ENCODE data around the gene DAPK3.
"Not testable (repeated sequence)": the region's sequence is repeated elsewhere in the genome, so short reads cannot be mapped to it uniquely, and the experiment has no call there.

The DAPK3 gene

GRCh38 chr19:3952755-3953276 lies 18.1 kb downstream of the DAPK3 start:
- not testable (repeated sequence) for DNase-seq

- no peak for DNase-seq
Measured at GRCh38 chr19:3950871-3951861, 19.7 kb downstream of the DAPK3 start.

GRCh38 chr19:3949997-3950859 lies 20.7 kb downstream of the DAPK3 start:
- DNase-seq, result no peak

DNA sequence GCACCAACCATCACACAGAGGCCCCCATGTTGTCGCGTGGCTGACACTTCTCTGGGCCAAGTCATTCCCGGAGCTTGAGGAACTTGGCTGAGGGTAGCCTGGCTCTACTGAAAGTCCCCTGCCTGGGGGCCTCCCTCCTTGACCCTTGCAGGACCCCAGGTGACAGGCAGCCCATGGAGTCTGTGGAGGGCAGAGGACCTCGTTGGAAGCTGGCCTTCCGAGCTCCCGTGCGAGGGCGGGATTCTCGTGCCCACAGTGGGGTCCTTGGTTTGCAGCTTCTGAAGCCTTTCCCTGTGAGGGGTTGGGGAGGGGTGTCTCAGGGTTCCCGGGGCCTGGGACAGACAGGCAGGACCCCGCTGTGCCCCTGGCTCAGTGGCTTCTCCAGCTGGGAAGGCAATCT lies 21.6 kb downstream of the DAPK3 start:
- DNase-seq, result no peak

DNA sequence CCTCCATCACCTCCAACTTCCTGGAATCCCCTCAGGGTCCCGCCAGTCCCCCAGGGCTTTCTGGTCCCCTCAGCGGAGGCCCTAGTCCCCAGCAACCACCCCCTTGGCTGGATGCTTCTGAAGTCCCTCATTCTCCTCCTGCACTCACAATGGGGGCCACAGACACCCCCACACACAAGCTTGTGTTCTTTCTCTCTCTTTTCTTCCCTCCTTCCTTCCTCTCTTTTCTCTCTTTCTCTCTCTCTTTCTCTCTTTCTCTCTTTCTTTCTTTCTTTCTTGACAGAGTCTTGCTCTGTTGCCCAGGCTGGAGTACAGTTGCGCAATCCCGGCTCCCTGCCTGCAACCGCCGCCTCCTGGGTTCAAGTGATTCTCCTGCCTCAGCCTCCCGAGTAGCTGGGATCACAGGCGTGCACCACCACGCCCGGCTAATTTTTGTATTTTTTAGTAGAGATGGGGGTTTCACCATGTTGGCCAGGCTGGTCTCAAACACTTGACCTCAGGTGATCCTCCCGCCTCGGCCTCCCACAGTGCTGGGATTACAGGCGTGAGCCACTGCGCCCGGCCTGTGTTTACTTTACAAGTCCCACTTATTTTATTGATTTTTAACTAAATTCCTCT lies 23.5 kb downstream of the DAPK3 start:
- not testable (repeated sequence) for DNase-seq

DNA sequence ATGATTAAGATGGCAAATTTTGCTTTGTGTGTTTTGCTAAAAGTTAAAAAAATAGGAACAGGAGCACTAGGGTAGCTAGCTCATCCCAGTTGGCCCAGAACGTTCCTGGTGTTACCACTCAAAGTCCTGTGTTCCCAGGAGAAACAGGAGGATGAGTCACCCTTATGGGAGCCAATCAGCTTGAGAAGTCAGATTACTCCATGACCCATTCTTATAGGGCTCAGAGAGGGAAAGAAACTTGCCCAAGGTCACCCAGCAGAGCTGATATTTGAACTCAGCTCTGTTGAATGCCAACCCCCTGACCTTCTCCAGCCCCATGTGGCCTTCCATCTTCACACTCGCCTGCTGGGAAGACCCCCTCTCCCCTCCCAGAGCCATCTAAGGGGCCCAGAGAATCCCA lies 25.1 kb downstream of the DAPK3 start:
- DNase-seq, result no peak

DNA sequence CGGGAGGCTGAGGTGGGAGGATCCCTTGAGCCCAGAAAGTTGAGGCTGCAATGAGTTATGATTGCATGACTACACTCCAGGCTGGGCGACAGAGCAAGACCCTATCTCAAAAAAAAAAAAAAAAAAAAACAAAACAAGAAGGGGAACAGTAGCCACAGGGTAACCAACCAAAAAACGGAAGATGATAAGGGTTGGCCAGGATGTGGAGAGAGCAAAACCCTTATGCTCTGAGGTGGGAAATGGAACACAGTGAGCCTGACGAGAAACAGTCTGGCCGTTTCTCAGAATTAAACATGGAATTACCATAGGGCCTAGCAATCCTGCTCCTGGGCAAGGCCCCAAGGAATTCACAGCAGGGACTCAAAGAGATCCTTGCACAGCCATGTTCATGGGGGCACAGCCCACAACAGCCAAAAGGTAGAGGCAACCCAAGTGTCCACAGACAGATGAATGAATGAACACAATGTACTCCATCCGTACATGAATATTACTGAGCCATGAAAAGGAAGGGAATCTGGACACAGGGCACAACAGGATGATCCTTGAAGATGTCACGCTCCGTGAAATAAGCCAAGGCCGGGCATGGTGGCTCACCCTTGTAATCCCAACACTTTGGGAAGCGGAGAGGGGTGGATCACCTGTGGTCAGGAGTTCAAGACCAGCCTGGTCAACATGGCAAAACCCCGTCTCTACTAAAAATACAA lies 26.7 kb downstream of the DAPK3 start:
- no peak for DNase-seq

DNA sequence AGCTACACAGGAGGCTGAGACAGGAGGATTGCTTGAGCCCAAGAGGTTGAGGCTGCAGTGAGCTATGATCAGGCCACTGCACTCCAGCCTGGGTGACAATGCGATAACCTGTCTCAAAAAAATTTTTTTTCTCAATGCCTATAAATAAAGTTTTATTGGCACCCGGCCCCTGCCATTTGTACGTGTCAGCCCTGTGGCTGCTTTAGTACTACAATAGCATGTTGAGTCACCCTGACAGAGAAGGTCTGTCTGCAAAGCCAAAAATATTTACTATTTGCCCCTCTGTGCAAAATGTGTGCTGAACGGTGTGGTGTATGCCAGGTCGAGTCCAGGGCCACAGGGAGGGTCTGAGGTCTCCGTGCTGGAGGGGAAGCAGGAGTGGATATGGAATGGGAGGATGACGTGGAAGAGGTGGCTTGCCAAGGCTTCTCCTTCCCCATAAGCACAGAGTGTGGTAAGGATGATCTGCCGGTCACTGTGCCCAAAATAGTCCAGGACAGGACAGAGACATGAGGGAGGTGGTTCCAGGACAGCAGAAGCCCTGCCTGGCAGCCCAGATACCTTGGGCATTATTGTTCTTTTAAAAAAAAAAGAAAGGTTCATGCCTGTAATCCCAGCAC lies 28.0 kb downstream of the DAPK3 start:
- DNase-seq, result no peak

DNA sequence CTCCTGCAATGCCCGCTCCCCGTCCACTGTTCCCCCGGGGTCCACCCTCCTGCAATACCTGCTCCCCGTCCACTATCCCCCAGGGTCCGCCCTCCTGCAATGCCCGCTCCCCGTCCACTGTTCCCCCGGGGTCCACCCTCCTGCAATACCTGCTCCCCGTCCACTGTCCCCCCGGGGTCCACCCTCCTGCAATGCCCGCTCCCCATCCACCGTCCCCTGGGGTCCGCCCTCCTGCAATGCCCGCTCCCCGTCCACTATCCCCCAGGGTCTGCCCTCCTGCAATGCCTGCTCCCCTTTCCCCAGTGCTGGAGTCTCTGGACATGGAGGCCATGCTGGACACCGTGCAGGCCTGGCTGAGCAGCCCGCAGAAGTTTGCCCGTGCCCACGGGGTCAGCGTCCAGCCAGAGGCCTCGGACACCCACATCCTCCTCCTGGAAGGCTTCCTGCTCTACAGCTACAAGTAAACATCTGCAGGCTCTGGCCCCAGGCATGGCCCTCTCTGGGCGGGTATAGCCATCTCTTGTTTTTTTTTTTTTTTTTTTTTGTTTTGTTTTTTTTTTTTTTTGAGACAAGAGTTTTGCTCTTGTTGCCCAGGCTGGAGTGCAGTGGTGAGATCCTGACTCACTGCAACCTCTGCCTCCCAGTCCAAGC lies 32.5 kb downstream of the DAPK3 start:
- not testable (repeated sequence) for DNase-seq

DNA sequence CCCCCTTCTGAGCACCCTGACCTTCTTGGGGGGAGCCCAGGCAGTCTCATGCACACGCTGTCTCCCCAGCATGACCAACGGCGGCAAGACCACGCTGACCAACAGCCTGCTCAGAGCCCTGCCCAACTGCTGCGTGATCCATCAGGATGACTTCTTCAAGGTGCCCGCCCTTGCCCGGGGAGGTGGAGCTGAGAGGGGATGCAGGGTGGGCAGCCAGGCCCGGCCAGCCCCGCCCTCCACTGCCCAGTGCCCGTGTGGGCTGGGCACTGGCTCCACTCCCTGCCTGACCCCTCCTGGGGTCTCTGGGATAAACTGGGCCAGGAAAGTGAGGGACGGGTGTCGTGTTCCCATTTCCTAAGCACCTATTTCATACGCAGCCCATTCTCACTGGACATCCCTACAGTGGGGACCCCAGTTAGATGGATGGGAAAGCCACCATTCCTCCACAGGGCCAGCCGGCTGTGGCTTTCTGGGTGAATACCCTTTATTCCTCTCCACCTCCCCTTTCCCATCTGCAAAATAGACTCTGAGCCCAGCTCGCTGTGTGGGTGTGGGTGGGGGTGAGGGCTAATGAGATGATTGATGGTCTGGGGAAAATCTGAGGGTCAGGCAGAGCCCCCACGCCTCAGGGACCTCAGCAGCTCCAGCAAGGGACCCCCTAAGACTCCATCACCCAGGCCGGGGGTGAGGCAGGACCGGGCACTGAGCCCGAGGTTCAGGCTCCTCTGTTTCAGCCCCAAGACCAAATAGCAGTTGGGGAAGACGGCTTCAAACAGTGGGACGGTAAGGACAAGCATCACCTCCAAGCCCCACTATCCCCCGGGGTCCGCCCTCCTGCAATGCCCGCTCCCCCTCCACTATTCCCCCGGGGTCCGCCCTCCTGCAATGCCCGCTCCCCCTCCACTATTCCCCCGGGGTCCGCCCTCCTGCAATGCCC lies 34.1 kb downstream of the DAPK3 start:
- no peak for DNase-seq

DNA sequence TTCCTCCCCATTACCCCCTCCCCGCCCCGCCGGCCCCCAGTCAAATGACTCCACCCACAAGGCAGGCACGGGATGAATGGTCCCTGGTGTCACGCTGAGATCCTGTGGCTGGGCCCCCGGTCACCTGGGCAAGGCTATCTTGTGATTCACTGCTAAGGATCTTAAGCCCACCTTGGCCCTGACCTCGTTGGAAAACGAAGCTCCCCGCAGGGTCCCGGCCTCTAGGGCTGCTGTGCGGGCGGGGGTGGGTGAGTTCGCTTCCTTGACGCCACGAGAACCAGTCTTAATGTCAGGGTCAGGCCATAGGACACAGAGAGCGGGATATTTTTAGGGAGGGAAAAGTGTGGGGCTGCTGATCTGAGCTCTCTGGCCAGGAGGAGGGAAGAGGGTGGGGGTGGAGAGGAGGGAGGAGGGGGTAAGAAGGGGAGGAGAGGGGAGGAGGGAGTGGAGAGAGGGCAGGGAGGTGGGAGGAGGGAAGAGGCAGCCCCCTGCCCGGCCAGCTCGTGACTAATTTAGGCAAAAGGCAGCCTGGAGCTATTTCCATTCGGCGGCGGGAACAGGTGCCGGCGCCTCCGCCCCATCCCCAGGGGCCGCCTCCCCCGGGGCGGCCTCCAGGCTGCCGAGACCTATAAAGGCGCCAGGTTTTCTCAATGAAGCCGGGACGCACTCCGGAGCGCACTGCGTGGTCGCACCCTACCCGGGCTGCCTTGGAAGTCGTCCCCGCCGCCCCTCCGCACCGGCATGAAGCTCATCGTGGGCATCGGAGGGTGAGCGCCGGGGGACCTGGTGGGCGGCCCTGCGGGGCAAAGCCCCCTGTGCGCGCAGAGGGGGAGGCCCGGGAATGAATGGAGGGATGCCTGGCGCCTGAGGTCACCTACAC lies 37.7 kb downstream of the DAPK3 start, which contains the start of gene NMRK2:
TSS of gene NMRK2 (plus strand) at position 139 of the 880 bp plus-strand sequence. CDS start at position 742, 603 bp downstream.
- no peak for DNase-seq

DNA sequence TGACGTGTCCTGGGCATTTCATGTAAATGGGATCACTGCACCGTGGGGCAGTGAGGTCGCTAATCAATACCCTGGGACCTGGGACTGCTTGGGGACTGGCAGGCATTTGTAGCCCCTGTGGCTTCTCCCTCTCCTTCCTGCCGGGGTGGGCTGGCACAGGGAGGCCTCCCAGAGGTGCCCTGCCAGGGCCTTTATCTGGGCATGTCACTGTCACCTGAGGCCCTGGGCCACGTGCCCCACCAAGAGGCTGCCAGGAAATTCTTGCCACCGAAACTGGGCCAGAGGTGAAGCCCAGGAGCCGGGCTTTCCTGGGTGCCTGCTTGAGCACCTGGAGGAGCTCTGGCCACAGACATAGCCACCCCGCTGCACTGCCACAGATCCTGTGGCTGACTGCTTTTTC lies 39.9 kb downstream of the DAPK3 start:
- DNase-seq, result no peak

GRCh38 chr19:3923912-3924311 lies 47.0 kb downstream of the DAPK3 start:
- no peak for DNase-seq

GRCh38 chr19:3923096-3923758 lies 47.7 kb downstream of the DAPK3 start:
- no peak for DNase-seq

- no peak for DNase-seq
Measured at GRCh38 chr19:3919793-3920192, 51.1 kb downstream of the DAPK3 start.

GRCh38 chr19:3916033-3916432 lies 54.9 kb downstream of the DAPK3 start:
- DNase-seq, result no peak

GRCh38 chr19:3914199-3914598 lies 56.7 kb downstream of the DAPK3 start:
- no peak for DNase-seq

DNA sequence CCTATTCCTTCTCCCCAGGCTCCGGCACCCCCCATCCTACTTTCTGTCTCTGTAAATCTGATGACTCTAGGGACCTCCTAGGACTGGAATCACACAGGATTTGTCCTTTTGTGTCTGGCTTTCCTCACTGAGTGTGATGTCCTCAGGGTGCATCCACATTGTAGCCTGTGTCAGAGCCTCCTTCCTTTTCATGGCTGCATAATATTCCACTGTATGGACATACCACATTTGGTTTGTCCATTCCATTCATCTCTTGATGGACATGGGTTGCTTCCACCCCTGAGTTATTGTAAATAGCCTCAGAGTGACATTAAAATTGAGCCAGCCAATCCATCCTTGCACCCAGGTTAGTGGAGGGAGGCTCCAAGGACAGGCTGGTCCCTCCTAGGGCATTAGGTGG lies 60.8 kb downstream of the DAPK3 start:
- DNase-seq, result no peak
